Activated CD8-positive, alpha-beta memory T cell treated with anti-CD3 and anti-CD28 coated beads for 36 hours (primary cell): ENCODE data around the gene SDR39U1. TPM values are rescaled to one million over a fixed set of nuclear protein-coding genes. Genes with fewer than 3 reads are reported as not detected.
"Not testable (repeated sequence)": the region's sequence is repeated elsewhere in the genome, so short reads cannot be mapped to it uniquely, and the experiment has no call there.

Experiments used
- CTCF ChIA-PET: fragments of 350-600 bp; sonication (Branson Sonifier 250); formaldehyde crosslinking; loops from one replicate; lab custom pipeline; 2021; ENCODE audit warnings: antibody characterized with exemption; lab: Charles Lee
- POLR2A ChIA-PET: fragments of 350-600 bp; sonication (Branson Sonifier 250); formaldehyde crosslinking; loops from one replicate; lab custom pipeline; 2021; ENCODE audit warnings: antibody characterized with exemption; lab: Charles Lee
- total RNA-seq, 2 experiments: library from RNA; stranded (reverse); gene quantifications; one replicate each; pipeline ENCODE4 v1.2.3, GENCODE V29; 2021

The SDR39U1 gene
- total RNA-seq, 2 experiments from 2014 or later: 53.2 to 59.0 TPM

DNA sequence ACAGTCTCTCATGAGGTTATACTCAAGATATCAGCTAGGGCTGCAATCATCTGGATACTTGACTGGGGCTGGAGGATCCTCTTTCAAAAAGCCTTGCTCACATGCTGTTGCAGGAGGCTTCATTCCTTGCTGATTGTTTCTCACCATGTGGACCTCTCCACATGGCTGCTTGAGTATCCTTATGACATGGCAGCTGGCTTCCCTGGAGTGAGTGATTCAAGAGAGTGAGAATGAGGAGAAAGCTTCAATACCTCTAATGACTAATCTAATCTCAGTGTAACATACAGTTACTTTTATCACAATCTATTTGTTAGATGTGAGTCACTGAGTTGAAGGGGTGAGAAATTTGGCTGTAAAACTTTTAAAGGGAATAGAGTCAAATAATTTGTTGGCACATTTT lies 14.4 kb upstream of the SDR39U1 start:
- POLR2A ChIA-PET: no interaction called here
- CTCF ChIA-PET: no interaction called here

DNA sequence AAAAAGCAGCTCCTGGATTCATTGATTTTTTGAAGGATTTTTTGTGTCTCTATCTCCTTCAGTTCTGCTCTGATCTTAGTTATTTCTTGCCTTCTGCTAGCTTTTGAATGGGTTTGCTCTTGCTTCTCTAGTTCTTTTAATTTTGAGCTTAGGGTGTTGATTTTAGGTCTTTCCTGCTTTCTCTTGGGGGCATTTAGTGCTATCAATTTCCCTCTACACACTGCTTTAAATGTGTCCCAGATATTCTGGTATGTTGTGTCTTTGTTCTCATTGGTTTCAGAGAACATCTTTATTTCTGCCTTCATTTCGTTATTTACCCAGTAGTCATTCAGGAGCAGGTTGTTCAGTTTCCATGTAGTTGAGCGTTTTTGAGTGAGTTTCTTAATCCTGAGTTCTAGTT lies 8.3 kb upstream of the SDR39U1 start:
- POLR2A ChIA-PET, CTCF ChIA-PET: not testable (repeated sequence)

DNA sequence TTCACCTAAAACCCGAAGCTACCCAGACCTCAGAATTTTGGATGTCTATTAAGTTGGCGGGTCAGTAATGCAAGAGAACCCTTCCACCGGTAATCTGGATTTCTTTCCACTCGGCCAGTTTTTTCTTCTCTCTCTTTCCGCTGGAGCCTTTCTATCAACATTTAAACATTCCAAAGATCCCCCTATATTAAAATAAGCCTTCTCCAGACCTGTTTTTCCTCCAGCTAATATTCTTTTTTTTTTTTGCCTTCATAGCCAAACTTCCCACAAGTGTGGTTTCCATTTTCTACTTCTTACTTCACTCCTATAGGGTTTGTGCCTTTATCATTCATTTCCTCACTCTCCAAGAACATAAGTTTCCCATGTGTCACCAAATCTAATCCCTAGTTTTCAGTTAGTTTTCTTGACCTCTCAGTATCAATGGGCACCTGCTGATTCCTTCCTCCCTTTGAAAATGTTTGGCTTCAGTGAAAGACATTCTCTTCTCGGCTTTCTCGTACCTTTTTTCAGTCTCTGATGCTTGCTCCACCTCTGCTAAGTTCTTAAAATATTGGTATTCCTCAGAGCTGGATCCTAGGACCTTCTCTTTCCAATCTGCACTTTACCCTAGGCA lies 583 bp upstream of the SDR39U1 start:
- ChIA-PET POLR2A (interaction anchor here (0.6 kb wide), 1 partner anchor 11 kb away, joined by 5 read pairs; no protein-coding TSS in a partner anchor), CTCF (interaction anchor here (0.6 to 1.0 kb wide), 5 partner anchors 10 to 110 kb away, joined by 3 to 5 read pairs (median 4); no protein-coding TSS in a partner anchor)

DNA sequence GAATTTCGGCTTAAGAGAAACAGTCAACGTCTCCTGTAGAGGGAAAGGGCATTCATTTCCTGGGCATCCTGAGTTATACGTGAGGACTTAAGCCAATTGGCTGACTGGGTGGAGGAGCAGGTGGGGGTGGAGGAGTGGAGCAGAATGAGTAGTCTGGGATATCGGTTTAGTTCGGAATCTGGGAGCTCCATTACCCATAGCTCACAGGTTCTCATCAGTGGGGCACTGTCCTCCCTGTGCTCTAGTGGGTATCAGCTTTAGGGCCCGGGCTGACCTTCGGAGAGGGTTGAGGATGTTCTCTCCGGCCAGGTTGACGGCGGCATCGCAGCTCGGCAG lies 704 bp downstream of the SDR39U1 start:
- ChIA-PET CTCF (interaction anchor here (0.8 to 3.4 kb wide), 4 partner anchors 9 to 109 kb away, joined by 3 to 45 read pairs (median 14); partner anchors contain the start of genes ADCY4, CBLN3 and KHNYN), POLR2A (interaction anchor here (0.6 to 2.0 kb wide), 6 partner anchors 11 to 232 kb away, joined by 3 to 32 read pairs (median 6); partner anchors contain the start of genes CBLN3, KHNYN and TINF2)

DNA sequence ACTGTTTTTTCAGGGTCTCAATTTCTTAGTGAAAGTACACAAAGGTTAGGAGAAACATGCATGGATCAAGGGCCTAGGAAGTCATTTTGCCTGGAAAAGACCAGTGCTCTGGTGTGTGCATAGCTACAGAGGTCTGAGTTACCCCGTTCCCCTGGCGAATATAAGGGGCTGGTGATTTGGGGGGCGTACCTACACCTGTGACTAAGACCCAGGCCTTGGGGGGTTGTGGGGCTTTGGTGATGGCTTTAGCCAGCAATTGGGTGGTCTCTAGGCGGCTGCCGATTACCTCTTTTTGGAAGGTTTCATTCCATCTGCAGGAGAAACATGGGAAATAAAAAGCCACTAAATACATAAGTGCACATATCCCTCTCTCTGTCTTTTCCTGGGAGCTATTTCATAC lies 1.1 kb downstream of the SDR39U1 start:
- POLR2A ChIA-PET: interaction anchor here (0.6 to 2.0 kb wide), 6 partner anchors 11 to 232 kb away, joined by 3 to 32 read pairs (median 6); partner anchors contain the start of genes CBLN3, KHNYN and TINF2
- CTCF ChIA-PET: interaction anchor here (0.8 to 3.4 kb wide), 3 partner anchors 8 to 109 kb away, joined by 3 to 45 read pairs (median 25); partner anchors contain the start of genes ADCY4, CBLN3 and KHNYN

DNA sequence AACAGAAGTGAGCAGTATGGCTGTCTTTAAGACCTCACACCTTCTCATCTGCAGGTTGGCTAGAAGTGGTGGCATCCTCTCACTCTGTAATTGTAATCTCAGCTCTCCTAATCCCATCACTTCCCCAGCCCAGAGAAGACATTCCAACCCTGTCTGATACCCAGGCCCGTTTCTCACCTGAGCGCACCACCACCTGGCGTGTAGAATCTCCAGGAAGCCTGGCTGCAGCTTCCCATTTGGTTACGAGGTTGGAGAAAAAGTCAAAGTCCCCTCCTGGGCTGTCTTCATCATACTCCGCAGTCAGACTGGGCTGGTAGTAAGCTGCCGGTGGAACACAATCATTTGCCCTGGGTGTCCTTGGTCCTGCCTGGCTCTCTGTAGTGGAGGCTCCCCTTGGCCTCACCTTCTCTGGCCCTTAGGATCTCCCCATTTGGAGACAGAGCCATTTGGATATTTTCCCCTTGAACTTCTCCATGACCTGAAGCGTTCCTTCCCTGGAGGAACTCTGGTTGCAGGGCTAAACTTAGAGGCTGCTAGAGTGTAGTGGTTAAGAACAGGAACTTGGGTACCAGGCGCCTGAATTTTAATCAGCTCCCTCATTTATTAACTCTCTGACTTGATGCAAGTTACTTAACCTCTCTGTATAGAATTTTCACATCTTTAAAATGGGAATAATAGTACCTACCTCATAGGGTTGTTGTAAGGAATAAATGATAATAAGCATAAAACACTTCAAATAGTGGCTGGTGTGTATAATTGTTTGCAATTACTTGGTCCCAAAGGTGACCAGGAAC lies 1.8 kb downstream of the SDR39U1 start:
- CTCF ChIA-PET: interaction anchor here (2.3 to 3.4 kb wide), 2 partner anchors 10 to 108 kb away, joined by 25 to 45 read pairs; partner anchors contain the start of genes ADCY4, CBLN3 and KHNYN

DNA sequence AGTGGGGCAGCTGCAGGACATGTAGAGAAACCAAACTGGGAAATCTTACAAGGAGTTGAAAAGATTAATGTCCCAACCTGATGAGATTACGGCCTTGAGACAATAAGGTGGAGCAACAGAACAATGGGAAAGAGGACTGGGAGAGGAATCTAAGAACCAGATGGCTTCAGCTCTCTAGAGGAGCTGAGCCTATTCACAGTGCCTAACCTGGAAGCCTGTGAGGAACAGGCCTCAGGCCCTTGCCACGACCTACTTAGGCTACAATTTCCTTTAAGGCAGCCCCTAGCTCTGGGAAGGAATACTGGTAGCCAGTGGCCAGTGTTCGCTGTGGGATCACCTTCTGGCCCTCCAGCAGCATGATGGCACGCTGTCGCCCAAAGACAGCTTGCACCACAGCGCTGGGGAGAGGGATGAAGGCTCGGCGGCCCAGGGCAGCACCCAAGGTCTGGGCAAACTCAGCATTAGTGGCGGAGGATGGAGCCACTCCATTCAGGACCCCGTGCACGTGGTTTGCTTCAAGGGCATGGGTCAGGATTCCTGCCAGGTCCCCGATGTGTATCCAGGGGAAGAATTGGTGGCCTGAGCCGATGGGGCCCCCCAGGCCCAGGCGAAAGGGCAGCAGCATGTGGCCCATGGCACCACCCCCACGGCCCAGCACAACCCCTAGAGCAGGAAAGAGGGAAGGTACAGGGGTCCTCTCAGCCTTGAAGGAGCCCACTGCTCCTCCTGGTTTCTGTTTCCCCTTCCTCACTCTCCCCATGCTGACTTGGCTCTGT lies 2.6 kb downstream of the SDR39U1 start:
- POLR2A ChIA-PET: no interaction called here
- CTCF ChIA-PET: interaction anchor here (1.4 to 3.4 kb wide), 4 partner anchors 9 to 166 kb away, joined by 3 to 45 read pairs (median 16); partner anchors contain the start of genes ADCY4, CBLN3 and KHNYN

More for the DNA sequence above, 1.8 kb downstream of the SDR39U1 start:
- POLR2A ChIA-PET: interaction anchor here (0.9 to 2.0 kb wide), 2 partner anchors 10 to 108 kb away, joined by 4 to 32 read pairs; partner anchors contain the start of genes CBLN3 and KHNYN

DNA sequence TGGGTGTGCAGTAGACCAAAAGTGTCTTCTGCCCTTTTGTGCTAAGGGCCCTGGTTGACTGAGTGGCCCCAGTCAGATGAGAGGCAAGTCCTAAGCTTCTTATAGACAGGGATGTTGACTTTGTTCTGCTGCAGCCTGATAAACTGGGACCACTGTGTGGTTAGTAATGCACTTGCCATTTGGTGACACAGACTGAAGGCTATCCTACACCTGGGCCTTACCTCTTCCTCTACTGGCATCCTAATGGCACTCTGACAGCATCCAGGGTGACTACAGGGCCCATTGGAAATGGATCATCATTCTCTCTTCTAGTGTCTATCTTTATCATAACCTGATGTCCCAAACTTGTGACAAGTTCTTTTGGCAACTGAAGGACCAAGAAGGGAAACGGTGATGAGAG lies 3.3 kb downstream of the SDR39U1 start:
- POLR2A ChIA-PET: no interaction called here
- CTCF ChIA-PET: interaction anchor here (1.4 to 3.4 kb wide), 3 partner anchors 8 to 166 kb away, joined by 3 to 25 read pairs (median 7); partner anchors contain the start of genes ADCY4 and KHNYN

DNA sequence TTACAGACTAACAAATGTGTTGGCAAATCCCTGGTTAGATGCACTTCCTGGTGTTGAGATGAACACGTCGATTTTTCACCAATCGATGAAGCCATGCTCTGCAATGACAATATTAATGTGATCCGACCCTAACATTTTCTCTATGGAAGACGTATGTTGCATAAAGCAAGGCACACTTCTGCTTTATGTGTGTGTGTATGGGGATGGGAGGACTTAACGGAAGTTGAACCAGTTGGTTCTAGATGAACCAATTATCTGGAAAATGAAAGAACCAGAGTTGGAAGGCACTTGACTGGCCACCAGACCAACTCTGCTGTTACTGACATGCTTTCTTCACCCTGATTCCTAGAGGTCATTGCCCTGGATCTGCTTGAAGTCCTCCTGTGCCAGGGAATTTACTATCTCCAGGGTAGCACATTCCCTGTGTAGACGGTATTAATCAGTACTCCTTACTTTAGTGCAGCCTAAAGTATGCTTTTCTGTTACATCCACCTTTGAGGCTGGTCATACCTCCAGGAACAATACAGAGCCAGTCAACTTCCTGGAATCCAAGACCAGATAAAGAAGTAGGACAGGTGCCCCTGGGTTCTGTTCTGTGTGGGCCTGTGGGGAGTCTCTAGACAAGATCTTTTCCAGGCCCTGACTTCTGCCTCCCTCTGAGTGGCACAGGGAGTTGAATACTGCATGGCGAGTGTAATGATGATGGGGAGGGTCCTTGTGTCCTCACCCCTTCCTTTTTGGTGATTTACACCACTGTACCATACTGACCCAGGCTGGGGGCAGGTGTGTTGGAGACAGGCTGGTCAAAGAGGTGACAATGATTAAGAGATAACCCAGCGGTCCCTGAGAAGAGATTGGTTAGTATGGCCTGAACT lies 4.1 kb downstream of the SDR39U1 start:
- ChIA-PET CTCF (interaction anchor here (1.4 to 11.3 kb wide), 5 partner anchors 8 to 167 kb away, joined by 3 to 334 read pairs (median 7); partner anchors contain the start of genes ADCY4, CIDEB, KHNYN and LTB4R), POLR2A (no interaction called here)

DNA sequence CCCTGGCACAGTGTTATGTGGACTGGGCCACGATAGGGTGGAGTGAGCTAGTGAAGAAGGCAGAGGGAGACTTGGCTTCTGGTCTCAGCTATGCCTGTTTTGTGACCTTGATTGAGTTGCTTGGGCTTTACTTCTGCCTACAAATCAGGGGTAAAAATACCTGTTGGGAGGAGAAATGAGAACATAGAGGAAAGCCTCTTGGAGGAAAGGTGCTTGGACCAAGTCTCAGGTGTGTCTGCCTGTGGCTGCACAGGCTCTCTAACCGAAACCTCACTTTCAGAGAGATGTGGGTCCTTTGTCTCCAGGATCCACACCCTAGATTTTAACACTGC lies 4.9 kb downstream of the SDR39U1 start:
- POLR2A ChIA-PET: interaction anchor here (1.0 kb wide), 1 partner anchor 195 kb away, joined by 3 read pairs; the partner anchor contains the start of gene TINF2

DNA sequence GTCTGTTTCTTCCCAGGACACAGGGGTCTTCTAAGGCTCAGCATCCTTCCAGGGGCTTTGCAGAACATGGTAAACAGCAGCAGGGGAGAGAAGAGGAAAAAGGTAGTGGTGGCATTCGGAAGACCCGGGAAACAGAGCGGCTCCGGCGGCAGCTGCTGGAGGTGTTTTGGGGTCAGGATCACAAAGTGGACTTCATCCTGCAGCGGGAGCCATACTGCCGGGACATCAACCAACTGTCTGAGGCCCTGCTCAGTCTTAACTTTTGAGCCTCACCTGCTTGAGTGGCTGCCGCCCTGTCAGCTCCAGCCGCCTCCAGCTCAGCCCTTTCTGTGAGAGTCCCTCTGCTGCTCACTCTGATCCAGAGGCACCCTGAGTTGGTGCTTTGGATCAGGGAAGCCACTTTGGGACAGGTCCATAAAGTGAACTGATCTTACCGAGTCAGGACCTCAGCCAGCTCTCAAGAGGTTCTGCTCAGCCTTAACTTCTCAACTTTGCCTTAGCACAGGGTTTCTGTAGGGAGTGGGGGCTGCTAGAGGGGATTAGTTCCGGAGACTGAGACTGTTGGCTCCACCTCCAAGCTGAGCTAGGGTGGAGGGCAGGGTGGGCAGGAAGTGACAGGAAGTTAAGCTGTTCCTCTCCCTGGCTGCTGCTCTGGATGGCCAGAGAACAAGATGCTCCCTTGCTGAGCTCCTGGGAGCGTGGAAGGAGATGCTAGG lies 5.4 kb downstream of the SDR39U1 start:
- POLR2A ChIA-PET: interaction anchor here (1.0 to 2.1 kb wide), 2 partner anchors 104 to 195 kb away, joined by 3 to 6 read pairs; partner anchors contain the start of gene TINF2
- CTCF ChIA-PET: interaction anchor here (1.0 to 11.3 kb wide), 16 partner anchors 10 to 224 kb away, joined by 3 to 334 read pairs (median 4); partner anchors contain the start of genes ADCY4, CHMP4A, CIDEB and LTB4R

More for the DNA sequence above, 4.9 kb downstream of the SDR39U1 start:
- CTCF ChIA-PET: interaction anchor here (1.2 to 11.3 kb wide), 7 partner anchors 15 to 128 kb away, joined by 3 to 334 read pairs (median 7); partner anchors contain the start of genes ADCY4, CIDEB, LTB4R and LTB4R2

DNA sequence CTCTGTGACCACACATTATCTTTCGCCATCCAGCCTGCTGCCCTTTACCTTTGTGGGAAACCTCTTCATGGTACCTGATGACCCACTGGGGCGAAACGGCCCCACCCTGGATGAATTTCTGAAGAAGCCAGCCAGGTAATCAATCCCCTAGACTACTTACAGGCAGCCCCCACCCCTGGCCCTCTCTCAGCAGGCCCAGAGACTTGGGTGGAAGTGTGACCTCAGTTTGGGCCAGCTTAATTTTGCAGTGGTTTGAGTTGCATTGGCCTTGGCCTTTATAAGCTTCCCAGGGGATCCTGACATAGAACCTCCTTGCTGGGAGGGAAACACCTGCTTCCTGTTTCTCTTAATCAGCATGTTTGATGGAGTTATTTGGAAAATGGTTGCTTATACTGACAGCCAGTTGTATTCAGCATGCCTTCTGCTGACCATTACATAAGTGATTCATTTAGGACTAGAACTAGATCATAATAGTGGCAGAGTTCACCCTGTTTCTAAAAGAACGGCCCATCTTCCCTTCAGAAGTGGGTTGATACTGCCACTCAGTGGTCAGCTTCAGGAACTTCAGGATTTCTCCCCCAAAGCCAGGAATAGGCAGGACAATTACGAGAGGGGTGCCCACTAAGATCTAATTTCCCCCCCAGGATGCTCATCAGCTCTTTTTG lies 6.1 kb downstream of the SDR39U1 start:
- ChIA-PET POLR2A (interaction anchor here (0.7 to 2.1 kb wide), 2 partner anchors 70 to 103 kb away, joined by 3 to 6 read pairs; no protein-coding TSS in a partner anchor), CTCF (interaction anchor here (0.6 to 11.3 kb wide), 19 partner anchors 9 to 224 kb away, joined by 3 to 334 read pairs (median 4); partner anchors contain the start of genes ADCY4, CHMP4A, CIDEB and DHRS1)

DNA sequence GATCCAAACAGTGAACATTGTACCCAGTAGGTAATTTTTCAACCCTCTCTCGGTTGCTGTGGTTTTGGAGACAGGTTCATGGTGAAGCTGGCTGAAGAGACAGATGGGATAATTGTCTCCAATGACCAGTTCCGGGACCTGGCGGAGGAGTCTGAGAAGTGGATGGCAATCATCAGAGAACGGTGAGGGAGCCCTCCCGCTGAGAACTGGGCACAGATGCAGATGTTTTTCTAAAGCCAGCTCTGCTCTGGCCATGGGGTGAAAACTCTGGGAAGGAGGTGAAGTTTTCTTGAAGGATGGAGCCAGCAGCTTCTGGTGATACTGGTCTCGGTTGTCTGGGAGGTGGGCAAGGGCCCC lies 6.6 kb downstream of the SDR39U1 start:
- POLR2A ChIA-PET: interaction anchor here (0.7 to 2.1 kb wide), 2 partner anchors 70 to 103 kb away, joined by 3 to 6 read pairs; no protein-coding TSS in a partner anchor
- CTCF ChIA-PET: interaction anchor here (0.6 to 11.3 kb wide), 16 partner anchors 9 to 223 kb away, joined by 3 to 334 read pairs (median 4); partner anchors contain the start of genes ADCY4, CHMP4A, CIDEB and DHRS1

DNA sequence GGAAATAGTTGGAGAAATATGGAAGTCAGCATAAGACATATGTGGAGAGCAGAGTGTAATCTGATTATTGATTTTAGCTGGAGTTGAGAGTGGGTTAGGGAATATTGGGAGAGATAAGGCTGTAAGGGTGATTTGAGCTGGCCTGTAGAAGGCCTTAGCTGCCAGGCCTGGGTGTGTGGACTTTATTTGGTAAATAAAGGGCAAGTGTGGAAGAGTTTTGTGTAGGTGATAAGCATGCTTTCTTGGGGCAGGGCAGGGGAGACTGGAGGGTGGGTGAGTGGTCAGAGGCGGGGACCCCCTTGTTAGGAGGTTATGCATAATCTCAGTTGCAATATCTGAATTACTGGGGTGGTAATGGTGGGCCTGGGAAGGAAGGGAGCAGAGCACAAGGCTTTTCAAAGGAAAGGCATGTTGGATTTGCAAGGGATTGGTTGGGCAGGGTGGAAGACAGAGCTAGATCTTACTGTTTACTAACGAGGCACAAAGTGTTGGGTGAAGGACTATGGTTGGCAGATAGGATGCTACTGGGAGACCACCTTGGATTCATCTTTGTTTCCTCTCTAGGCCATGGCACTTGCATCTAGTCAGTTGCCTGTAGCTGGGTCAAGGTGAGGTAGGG lies 7.3 kb downstream of the SDR39U1 start:
- POLR2A ChIA-PET: interaction anchor here (2.1 kb wide), 1 partner anchor 102 kb away, joined by 6 read pairs; no protein-coding TSS in a partner anchor

DNA sequence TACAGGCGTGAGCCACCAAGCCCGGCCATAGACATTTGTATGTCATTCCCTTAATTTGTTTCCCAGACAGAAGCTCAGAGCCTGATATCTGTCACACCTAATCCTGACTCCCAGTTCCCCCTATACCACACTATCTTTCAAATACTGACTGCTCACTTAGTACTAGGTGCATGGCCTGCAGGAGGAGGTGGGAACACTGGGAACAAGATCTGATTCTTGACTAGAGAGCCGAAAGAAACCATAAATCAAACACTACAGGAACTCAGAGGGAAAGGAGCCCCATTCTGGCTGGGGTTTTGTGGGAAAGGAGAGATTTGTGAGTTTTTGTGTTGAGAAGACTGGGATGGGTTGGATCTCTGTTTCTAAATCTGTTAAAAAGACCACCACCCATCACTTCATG lies 7.9 kb downstream of the SDR39U1 start:
- CTCF ChIA-PET: interaction anchor here (3.4 to 11.3 kb wide), 2 partner anchors 102 to 125 kb away, joined by 22 to 334 read pairs; partner anchors contain the start of genes ADCY4, CIDEB, LTB4R and LTB4R2
- POLR2A ChIA-PET: no interaction called here

More for the DNA sequence above, 7.3 kb downstream of the SDR39U1 start:
- CTCF ChIA-PET: interaction anchor here (1.2 to 11.3 kb wide), 7 partner anchors 10 to 192 kb away, joined by 3 to 334 read pairs (median 7); partner anchors contain the start of genes ADCY4, CIDEB, DHRS1 and LTB4R
